Kidney (tissue), 14 donors: ENCODE results near the gene DLEU7. TPM values are rescaled to one million over a fixed set of nuclear protein-coding genes. Genes with fewer than 3 reads are reported as not detected.

ENCODE experiments used
- DNase-seq, 5 donors: peaks; one replicate each; pipeline ENCODE4 v3.0.0-alpha.2; 2013 to 2020
- FAIRE-seq: peaks from 2 replicates; lab custom pipeline; 2012; peaks lifted over from hg19 to GRCh38; lab: Jason Lieb, UNC
- H3K27ac ChIP-seq, 2 donors: one replicate each; pipeline ENCODE4 v1.7.0; 2013; ENCODE audit warnings: low read depth in 2 of 2, low read length in 2 of 2, inconsistent platforms in 1 of 2
- H3K27me3 ChIP-seq: one replicate; pipeline ENCODE4 v1.7.1; 2013; ENCODE audit warnings: low read length, inconsistent platforms; ENCODE audit not compliant: control insufficient read depth, insufficient read depth
- H3K36me3 ChIP-seq, 3 donors: one replicate each; pipeline versions ENCODE4 v1.7.0 to v1.7.1; 2013; ENCODE audit warnings: low read length in 3 of 3, control low read depth in 1 of 3, inconsistent platforms in 1 of 3; ENCODE audit not compliant: insufficient read depth in 3 of 3, control insufficient read depth in 2 of 3
- H3K4me1 ChIP-seq, 3 donors: one replicate each; pipeline versions ENCODE4 v1.7.0 to v1.7.1; 2013; ENCODE audit warnings: low read length in 3 of 3, inconsistent platforms in 1 of 3, low read depth in 1 of 3; ENCODE audit not compliant: control insufficient read depth in 2 of 3, insufficient read depth in 2 of 3
- H3K4me3 ChIP-seq, 3 donors: one replicate each; pipeline versions ENCODE4 v1.7.0 to v1.8.1; 2013; ENCODE audit warnings: low read length in 3 of 3, control low read depth in 1 of 3, inconsistent platforms in 1 of 3
- H3K9ac ChIP-seq, 3 donors: one replicate each; pipeline versions ENCODE4 v1.7.0 to v1.7.1; 2013; ENCODE audit warnings: low read length in 3 of 3, control low read depth in 1 of 3, inconsistent platforms in 1 of 3
- H3K9me3 ChIP-seq, 3 donors: one replicate each; pipeline versions ENCODE4 v1.7.0 to v1.7.1; 2013; ENCODE audit warnings: low read length in 3 of 3, control low read depth in 1 of 3, inconsistent platforms in 1 of 3; ENCODE audit not compliant: control insufficient read depth in 2 of 3, insufficient read depth in 1 of 3
- intact Hi-C: fragments of 100-400 bp; cut with DNase I; formaldehyde crosslinking; loops from one replicate; pipeline ENCODE4 v1.11.1; 2022
- polyA plus RNA-seq: library from polyadenylated mRNA; stranded (reverse); fragments of 350-450 nt; fragmentation: Illumina TruSeq; extraction: RNeasy Lipid Tissue Mini Kit (QIAGEN cat#74804); gene quantifications from one replicate; pipeline ENCODE4 v1.2.3, GENCODE V29; 2014; ENCODE audit warnings: low read depth, low replicate concordance; ENCODE audit not compliant: insufficient read depth
- total RNA-seq: library from RNA; stranded (reverse); fragmentation: NEBNext Ultra II Directional; extraction: Animal tissue kit (Norgen Biotek cat#: 25700); gene quantifications from one replicate; pipeline ENCODE4 v1.2.1, GENCODE V29; 2021
- TF ChIP-seq, protein P1 (sequence below): IDR thresholded peaks from 3 replicates; pipeline ENCODE4 v1.5.1; 2012; ENCODE audit warnings: mild to moderate bottlenecking, moderate library complexity, borderline replicate concordance; ENCODE audit not compliant: insufficient read depth; ENCODE audit errors: extremely low read depth
- donor health status: control.
- donor health status: control.
- donor health status: control.
- donor health status: control.
- donor health status: control.
- donor health status: DM: yes; HTN: yes; CAD: no.
- donor health status: Normal renal cell carcinoma (clear cell type).

Gene DLEU7
- total and polyA plus RNA-seq, 2 donors from 2014 or later = 0.28 to 0.75 TPM

- Histone ChIP-seq H3K27me3 (no peaks in the 10 kb centered on the region), H3K9ac (no peak overlapping the region), H3K36me3 (no peaks in the 10 kb centered on the region), H3K4me3 (no peak overlapping the region), H3K9me3 (no peaks in the 10 kb centered on the region), H3K4me1 (no peaks in the 10 kb centered on the region), H3K27ac (no peak overlapping the region)
- DNase-seq (no peak), FAIRE-seq (no peak)
- TF ChIP-seq, protein P1, sequence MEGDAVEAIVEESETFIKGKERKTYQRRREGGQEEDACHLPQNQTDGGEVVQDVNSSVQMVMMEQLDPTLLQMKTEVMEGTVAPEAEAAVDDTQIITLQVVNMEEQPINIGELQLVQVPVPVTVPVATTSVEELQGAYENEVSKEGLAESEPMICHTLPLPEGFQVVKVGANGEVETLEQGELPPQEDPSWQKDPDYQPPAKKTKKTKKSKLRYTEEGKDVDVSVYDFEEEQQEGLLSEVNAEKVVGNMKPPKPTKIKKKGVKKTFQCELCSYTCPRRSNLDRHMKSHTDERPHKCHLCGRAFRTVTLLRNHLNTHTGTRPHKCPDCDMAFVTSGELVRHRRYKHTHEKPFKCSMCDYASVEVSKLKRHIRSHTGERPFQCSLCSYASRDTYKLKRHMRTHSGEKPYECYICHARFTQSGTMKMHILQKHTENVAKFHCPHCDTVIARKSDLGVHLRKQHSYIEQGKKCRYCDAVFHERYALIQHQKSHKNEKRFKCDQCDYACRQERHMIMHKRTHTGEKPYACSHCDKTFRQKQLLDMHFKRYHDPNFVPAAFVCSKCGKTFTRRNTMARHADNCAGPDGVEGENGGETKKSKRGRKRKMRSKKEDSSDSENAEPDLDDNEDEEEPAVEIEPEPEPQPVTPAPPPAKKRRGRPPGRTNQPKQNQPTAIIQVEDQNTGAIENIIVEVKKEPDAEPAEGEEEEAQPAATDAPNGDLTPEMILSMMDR = no peak
- intact Hi-C loops = no loop called here
These were observed 27.9 kb upstream of the DLEU7 start for GRCh38 chr13:50871405-50871804.

DNA sequence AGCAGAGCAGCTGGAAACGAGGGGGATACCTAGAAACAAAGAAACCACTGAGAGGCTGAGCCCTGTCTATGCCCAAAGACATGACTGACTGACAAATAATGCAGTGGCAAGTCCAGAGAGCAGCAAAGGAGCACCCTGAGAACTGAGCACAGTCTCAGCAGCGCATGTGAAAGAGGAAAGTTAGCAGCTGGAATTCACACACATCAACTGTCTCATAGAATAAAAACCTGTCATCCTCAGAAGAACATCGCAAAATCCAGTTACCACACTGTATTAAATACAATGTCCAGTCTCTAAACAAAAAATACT, 24.1 kb upstream of the DLEU7 start:
- Histone ChIP-seq H3K36me3 (no peaks in the 10 kb centered on the region), H3K27ac (no peak overlapping the region), H3K27me3 (no peaks in the 10 kb centered on the region), H3K9ac (no peak overlapping the region), H3K9me3 (no peaks in the 10 kb centered on the region), H3K4me3 (no peak overlapping the region), H3K4me1 (no peaks in the 10 kb centered on the region)
- DNase-seq (no peak), FAIRE-seq (no peak)
- intact Hi-C loops = no loop called here
- TF ChIP-seq, protein P1 = no peak

- FAIRE-seq = no peak
- H3K27ac ChIP-seq = no peak overlapping the region
These were observed 23.5 kb upstream of the DLEU7 start for GRCh38 chr13:50866817-50867636.

More at GRCh38 chr13:50866817-50867636, 23.5 kb upstream of the DLEU7 start:
- Histone ChIP-seq H3K27me3 (no peaks in the 10 kb centered on the region), H3K36me3 (no peaks in the 10 kb centered on the region), H3K4me3 (no peak overlapping the region), H3K4me1 (no peaks in the 10 kb centered on the region), H3K9me3 (no peaks in the 10 kb centered on the region), H3K9ac (no peak overlapping the region)
- TF ChIP-seq, protein P1 = no peak
- no peak for DNase-seq
- intact Hi-C loops = no loop called here
